ENCODE results near the gene CTSA. TPM values are rescaled to one million over a fixed set of nuclear protein-coding genes. Genes with fewer than 3 reads are reported as not detected.

The CTSA gene
- total RNA-seq, 1 donor from 2014 or later = 42.7 TPM

- DNase-seq (ENCODE audit: low read depth) = peak; percentile 65
- H3K4me3 ChIP-seq (ENCODE audit: low read depth, low read length) = peak overlapping the region; percentile 52
- no peak for TF ChIP-seq CTCF (conservative IDR thresholded peaks at IDR 0.05; ENCODE audit: low read depth, low read length)
Observed at GRCh38 chr20:45910670-45911485, 19.7 kb downstream of the CTSA start.

DNA sequence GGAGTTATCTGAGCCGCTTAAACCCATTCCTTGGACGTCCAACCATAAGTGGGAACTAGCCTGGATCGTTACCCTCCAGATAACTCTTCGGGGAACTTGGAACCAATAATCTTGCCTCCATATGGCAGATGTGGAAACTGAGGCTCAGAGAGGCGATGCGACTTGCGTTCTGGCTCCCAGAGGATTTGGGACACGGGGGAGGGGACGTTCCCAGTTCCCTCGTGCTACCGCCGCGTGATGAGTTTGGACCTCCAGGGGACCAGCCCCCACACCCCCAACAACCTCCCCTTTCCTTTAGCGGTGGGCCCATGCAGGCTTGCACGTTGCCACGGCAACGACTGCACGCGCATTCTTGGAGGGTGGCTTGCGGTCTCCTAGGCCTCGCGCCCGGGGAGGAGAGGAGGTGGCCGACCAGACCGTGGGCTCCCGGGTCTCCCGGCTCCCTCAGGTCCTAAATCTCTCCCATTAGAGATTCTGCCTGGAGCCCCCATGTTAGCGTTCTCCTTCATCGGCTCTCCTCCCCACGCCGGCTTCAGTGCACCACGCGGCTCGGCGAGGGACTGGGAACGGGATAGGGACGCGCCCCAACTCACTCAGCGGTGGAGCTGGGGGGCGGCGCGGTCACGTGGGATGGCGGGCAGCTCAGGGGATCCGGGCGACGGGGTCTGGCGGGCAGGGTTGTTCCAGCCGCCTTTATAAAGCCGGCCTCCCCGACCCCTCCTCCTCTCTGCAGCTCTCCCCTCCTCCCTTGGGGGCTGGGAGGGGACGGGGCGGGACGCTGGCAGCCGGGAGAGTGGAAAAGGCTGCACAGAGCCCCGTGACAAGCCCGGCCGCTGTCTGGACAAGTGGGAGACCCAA lies 20.6 kb downstream of the CTSA start, which contains the start of gene PLTP:
Gene PLTP, minus strand, starts transcription at position 670 of the 858 bp plus-strand sequence. CDS start 703 bp downstream, outside the sequence.
- no peak for TF ChIP-seq CTCF (conservative IDR thresholded peaks at IDR 0.05; ENCODE audit: low read depth, low read length)
- H3K4me3 ChIP-seq (ENCODE audit: low read depth, low read length) = peak within 1 kb of the TSS; percentile 52
- DNase-seq (ENCODE audit: low read depth) = no peak

DNA sequence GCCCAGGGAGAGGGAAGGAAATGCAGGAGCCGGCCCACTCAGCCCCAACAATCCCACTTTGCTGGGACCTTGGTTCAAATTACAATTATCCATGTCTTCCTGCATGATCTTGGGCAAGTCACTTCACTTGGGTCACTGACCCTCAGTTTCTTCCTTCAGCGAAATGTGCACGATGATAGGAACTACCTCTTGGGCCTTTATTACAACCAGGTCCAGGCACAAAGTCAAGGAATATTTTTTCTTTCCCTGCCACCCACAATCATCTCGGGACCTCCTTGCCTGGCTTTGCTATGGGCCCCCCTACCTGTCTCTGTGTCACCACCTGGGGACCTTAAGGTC lies 21.2 kb downstream of the CTSA start:
- H3K4me3 ChIP-seq (ENCODE audit: low read depth, low read length) = peak overlapping the region; percentile 52
- TF ChIP-seq CTCF (conservative IDR thresholded peaks at IDR 0.05; ENCODE audit: low read depth, low read length) = no peak
- no peak for DNase-seq (ENCODE audit: low read depth)

- DNase-seq (ENCODE audit: low read depth) = no peak
- H3K4me3 ChIP-seq (ENCODE audit: low read depth, low read length) = no peak overlapping the region
- TF ChIP-seq CTCF (conservative IDR thresholded peaks at IDR 0.05; ENCODE audit: low read depth, low read length) = no peak
Observed at GRCh38 chr20:45913116-45913515, 22.0 kb downstream of the CTSA start.

GRCh38 chr20:45917790-45918141 lies 26.6 kb downstream of the CTSA start:
- no peak overlapping the region for H3K4me3 ChIP-seq (ENCODE audit: low read depth, low read length)
- TF ChIP-seq CTCF (conservative IDR thresholded peaks at IDR 0.05; ENCODE audit: low read depth, low read length) = no peak
- DNase-seq (ENCODE audit: low read depth) = no peak

GRCh38 chr20:45918182-45918737 lies 27.1 kb downstream of the CTSA start:
- H3K4me3 ChIP-seq (ENCODE audit: low read depth, low read length) = no peak overlapping the region
- no peak for TF ChIP-seq CTCF (conservative IDR thresholded peaks at IDR 0.05; ENCODE audit: low read depth, low read length)
- DNase-seq (ENCODE audit: low read depth) = no peak
